HG03565 (cell line): ENCODE results near the gene GAS1.

ENCODE experiments used
- ATAC-seq: cut with Tn5 transposase; IDR thresholded peaks from one replicate; pipeline ENCODE4 v1.9.1; 2021; ENCODE audit warnings: mild to moderate bottlenecking, moderate library complexity; ENCODE audit not compliant: unreplicated experiment

Gene GAS1

GRCh38 chr9:86965636-86966395 lies 18.5 kb upstream of the GAS1 start:
- no peak for ATAC-seq

- ATAC-seq: no peak
Observed at GRCh38 chr9:86962692-86963091, 15.4 kb upstream of the GAS1 start.

- no peak for ATAC-seq
Observed at GRCh38 chr9:86960938-86961337, 13.6 kb upstream of the GAS1 start.

- no peak for ATAC-seq
Observed at GRCh38 chr9:86958203-86958602, 10.9 kb upstream of the GAS1 start.

GRCh38 chr9:86955561-86955960 lies 8.3 kb upstream of the GAS1 start:
- no peak for ATAC-seq

GRCh38 chr9:86955042-86955441 lies 7.7 kb upstream of the GAS1 start:
- ATAC-seq: no peak

GRCh38 chr9:86953181-86953580 lies 5.9 kb upstream of the GAS1 start:
- ATAC-seq: no peak

GRCh38 chr9:86948074-86948929 lies 996 bp upstream of the GAS1 start:
- peak; percentile 72 for ATAC-seq

- ATAC-seq: peak; percentile 33
Observed at GRCh38 chr9:86946201-86947145, 833 bp downstream of the GAS1 start.

- ATAC-seq: peak; percentile 10
Observed at GRCh38 chr9:86945728-86946200, 1.5 kb downstream of the GAS1 start.

- no peak for ATAC-seq
Observed at GRCh38 chr9:86944796-86945727, 2.2 kb downstream of the GAS1 start.

GRCh38 chr9:86943201-86944113 lies 3.8 kb downstream of the GAS1 start:
- ATAC-seq: no peak

- ATAC-seq: no peak
Observed at GRCh38 chr9:86942281-86943200, 4.8 kb downstream of the GAS1 start.

- ATAC-seq: no peak
Observed at GRCh38 chr9:86941197-86941596, 6.1 kb downstream of the GAS1 start.

- ATAC-seq: no peak
Observed at GRCh38 chr9:86940774-86941173, 6.5 kb downstream of the GAS1 start.

- ATAC-seq: no peak
Observed at GRCh38 chr9:86939891-86940290, 7.4 kb downstream of the GAS1 start.

- no peak for ATAC-seq
Observed at GRCh38 chr9:86939321-86939720, 8.0 kb downstream of the GAS1 start.

GRCh38 chr9:86938780-86939179 lies 8.5 kb downstream of the GAS1 start:
- no peak for ATAC-seq
